Duodenal mucosa (tissue), 2 donors: Measurements from ENCODE around the gene HERC3.
A peak's percentile ranks its signal among the peaks of the same experiment; 100 is the strongest.

Source experiments
- H3K27ac ChIP-seq: one replicate; pipeline ENCODE4 v1.7.0; 2013; ENCODE audit warnings: low read depth, low read length
- H3K27me3 ChIP-seq, 2 donors: one replicate each; pipeline ENCODE4 v1.7.0; 2013; ENCODE audit warnings: low read length in 2 of 2, control low read depth in 1 of 2; ENCODE audit not compliant: insufficient read depth in 2 of 2, control insufficient read depth in 1 of 2
- H3K36me3 ChIP-seq, 2 donors: one replicate each; pipeline ENCODE4 v1.7.0; 2013; ENCODE audit warnings: low read length in 2 of 2, control low read depth in 1 of 2; ENCODE audit not compliant: insufficient read depth in 2 of 2, control insufficient read depth in 1 of 2
- H3K4me1 ChIP-seq, 2 donors: one replicate each; pipeline ENCODE4 v1.7.0; 2013; ENCODE audit warnings: low read length in 2 of 2, control low read depth in 1 of 2; ENCODE audit not compliant: insufficient read depth in 2 of 2, control insufficient read depth in 1 of 2
- H3K4me3 ChIP-seq, 2 donors: one replicate each; pipeline ENCODE4 v1.7.0; 2013; ENCODE audit warnings: low read length in 2 of 2, low read depth in 1 of 2
- H3K9ac ChIP-seq, 2 donors: one replicate each; pipeline ENCODE4 v1.7.0; 2013; ENCODE audit warnings: low read length in 2 of 2, low read depth in 1 of 2
- H3K9me3 ChIP-seq, 2 donors: one replicate each; pipeline ENCODE4 v1.7.0; 2013; ENCODE audit warnings: low read length in 2 of 2, control low read depth in 1 of 2; ENCODE audit not compliant: control insufficient read depth in 1 of 2

Gene HERC3

DNA sequence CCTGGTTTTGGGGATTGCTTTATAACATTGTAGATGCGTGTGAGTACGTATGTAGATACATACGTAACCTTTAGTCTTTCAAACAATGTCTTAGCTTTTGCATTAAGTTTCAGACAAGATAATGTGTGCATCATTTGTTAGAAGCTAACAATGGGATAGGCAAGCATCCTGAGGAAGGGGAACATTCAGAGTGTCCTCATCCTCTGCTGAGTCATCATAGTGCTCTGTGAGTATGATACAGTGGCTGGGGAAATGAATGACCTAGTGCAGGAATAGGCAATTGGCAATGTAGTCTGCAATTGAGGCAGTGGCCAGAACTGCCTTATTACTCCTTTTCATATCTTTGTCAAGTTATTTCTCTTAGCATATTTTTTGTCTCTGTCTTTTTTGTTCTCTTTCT is 98.1 kb downstream of the HERC3 start:
- H3K9ac ChIP-seq = no peak overlapping the region
- H3K4me1 ChIP-seq = peaks cover 2% of the 10 kb centered on the region in 2 donors
- no peak overlapping the region for H3K4me3 ChIP-seq
- H3K9me3 ChIP-seq = no peaks in the 10 kb centered on the region
- H3K36me3 ChIP-seq = peaks cover 12 to 39% of the 10 kb centered on the region in 2 donors
- no peaks in the 10 kb centered on the region for H3K27me3 ChIP-seq
- H3K27ac ChIP-seq = no peak overlapping the region

DNA sequence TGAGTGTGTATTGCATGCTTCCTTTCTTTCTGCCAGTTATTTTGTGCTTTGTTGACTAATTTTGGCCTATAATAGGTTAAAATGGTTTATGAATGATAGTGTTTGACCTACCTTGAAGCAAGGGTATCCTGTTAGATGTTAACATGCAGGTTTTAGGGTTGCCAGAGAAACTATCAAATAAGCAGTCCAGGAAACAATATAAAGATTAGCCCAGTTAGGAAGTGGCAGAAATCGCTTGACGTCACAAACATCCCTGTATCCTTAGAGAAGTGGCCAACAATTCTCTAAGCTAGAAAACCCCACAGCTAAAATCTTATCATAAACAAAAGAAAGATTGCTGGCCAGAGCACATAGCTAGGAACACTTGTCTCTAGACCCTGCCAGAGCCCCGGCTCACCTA is 101.5 kb downstream of the HERC3 start:
- Histone ChIP-seq H3K27ac (no peak overlapping the region), H3K4me1 (peaks cover 2 to 6% of the 10 kb centered on the region in 2 donors), H3K36me3 (peaks cover 7 to 23% of the 10 kb centered on the region in 2 donors), H3K9ac (no peak overlapping the region), H3K27me3 (no peaks in the 10 kb centered on the region), H3K9me3 (no peaks in the 10 kb centered on the region), H3K4me3 (no peak overlapping the region)

DNA sequence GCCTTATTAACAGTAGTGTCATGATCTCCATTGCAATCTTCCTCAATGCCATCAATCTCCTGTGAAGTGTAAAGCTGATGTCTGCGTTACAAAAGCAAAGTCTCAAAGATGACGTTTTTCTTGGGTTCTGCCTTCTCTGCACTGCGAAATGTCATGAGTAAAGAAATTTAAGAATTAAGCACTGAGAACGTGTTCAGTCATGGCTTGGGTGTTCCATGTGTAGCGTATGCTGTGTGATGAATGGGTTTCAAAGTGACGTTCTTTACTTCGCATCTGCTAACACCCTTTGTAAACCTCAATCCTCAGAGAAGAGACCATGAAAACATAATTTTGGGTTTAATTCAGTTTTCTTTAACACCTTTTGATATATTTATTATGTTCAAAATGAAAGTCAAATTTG is 104.3 kb downstream of the HERC3 start:
- H3K9ac ChIP-seq = peak overlapping the region in 1 of 2 donors; percentile 69
- H3K4me1 ChIP-seq = peaks cover 2 to 6% of the 10 kb centered on the region in 2 donors
- peaks cover 0 to 9% of the 10 kb centered on the region in 2 donors for H3K36me3 ChIP-seq
- no peaks in the 10 kb centered on the region for H3K9me3 ChIP-seq
- H3K27me3 ChIP-seq = no peaks in the 10 kb centered on the region
- no peak overlapping the region for H3K27ac ChIP-seq
- peak overlapping the region in 1 of 2 donors; percentile 77 for H3K4me3 ChIP-seq

DNA sequence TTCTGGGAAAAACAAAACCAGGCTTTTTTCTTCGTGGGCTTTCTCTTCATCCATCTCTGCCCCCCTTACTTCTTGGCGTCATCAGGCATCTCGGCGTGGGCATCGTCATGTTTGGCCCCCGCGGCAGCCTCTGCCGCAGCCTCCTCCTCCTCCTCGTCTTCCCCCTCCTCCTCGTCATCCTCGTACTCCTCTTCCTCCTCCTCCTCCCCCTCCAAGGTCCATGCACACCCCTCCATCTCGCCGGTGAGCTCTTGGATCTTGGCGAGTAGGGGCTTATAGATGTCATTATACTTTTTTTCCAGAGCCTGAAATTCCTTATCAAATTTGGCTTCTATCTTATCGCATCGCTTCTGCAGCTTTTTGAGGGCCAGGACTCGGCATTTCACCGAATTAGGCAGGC is 104.9 kb downstream of the HERC3 start:
- Histone ChIP-seq H3K9ac (peak overlapping the region; percentile 54 to 69), H3K9me3 (no peaks in the 10 kb centered on the region), H3K27me3 (no peaks in the 10 kb centered on the region), H3K27ac (no peak overlapping the region), H3K36me3 (peaks cover 1 to 9% of the 10 kb centered on the region in 2 donors), H3K4me1 (peaks cover 2 to 4% of the 10 kb centered on the region in 2 donors), H3K4me3 (peak overlapping the region; percentile 72 to 77)

DNA sequence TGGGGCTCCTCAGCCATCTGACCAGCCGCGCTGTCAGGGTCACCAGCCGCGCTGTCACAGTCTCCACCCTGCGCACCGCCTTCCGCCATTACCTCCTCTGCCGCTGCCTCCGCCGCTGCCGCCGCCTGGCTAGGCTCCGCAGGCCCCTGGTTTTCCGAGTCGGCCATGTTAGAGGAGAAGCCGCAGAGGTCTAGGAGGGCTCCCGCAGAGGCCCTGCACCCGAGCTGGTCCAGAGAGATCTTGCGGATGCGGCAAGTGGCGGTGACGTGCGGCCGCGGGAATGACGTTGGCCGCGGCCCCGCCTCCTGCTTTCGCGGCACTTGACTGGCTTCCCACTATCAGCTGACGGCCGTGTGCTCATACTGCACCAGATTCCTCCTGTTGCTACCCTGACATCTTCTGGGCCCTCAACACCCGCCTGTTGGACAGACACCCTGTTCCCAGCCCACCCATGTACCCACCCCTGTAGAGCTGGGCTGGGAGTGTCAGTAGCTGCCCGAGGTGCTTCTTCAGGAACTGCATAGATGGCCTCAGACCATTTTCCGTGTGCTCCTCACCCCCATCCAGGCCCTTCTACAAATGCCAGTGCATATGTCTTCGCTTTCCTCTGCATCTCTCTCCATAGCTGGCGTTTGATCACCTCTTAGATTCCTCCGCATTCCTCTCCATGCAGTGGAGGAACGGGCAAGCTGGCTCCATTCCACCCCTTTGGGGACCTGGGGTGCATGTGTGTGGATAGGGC is 105.5 kb downstream of the HERC3 start, which contains the start of gene NAP1L5:
Gene NAP1L5 (minus strand): TSS at position 242 of the 742 bp plus-strand sequence. CDS start 75 bp downstream, at position 167.
- Histone ChIP-seq H3K9me3 (no peaks in the 10 kb centered on the region), H3K27ac (no peak within 1 kb of the TSS), H3K4me3 (peak within 1 kb of the TSS; percentile 72 to 77), H3K4me1 (peaks cover 2 to 4% of the 10 kb centered on the region in 2 donors), H3K27me3 (no peaks in the 10 kb centered on the region), H3K36me3 (peaks cover 4 to 5% of the 10 kb centered on the region in 2 donors), H3K9ac (peak within 1 kb of the TSS; percentile 54 to 69)

DNA sequence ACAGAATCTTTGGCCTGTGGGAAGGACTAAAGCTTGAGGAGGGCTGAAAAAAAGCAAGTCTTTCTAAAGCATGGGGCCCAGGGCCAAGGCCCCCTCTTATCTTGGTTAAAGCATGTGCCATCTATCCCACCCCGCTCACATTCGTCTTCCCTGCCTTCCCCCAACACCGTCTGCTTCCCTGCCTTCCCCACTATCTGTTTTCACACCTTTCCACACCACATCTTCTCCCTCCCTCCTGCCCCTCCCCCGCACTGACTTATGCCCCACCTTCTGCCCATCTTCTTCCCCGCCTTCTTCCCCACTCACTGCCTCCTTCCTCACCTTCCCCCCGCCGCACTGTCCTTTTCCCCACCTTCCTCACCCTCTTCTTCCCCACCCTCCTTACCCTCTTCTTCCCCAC is 106.2 kb downstream of the HERC3 start:
- Histone ChIP-seq H3K9me3 (no peaks in the 10 kb centered on the region), H3K4me1 (peaks cover 2 to 4% of the 10 kb centered on the region in 2 donors), H3K4me3 (no peak overlapping the region), H3K36me3 (peaks cover 4 to 5% of the 10 kb centered on the region in 2 donors), H3K9ac (no peak overlapping the region), H3K27ac (no peak overlapping the region), H3K27me3 (no peaks in the 10 kb centered on the region)

DNA sequence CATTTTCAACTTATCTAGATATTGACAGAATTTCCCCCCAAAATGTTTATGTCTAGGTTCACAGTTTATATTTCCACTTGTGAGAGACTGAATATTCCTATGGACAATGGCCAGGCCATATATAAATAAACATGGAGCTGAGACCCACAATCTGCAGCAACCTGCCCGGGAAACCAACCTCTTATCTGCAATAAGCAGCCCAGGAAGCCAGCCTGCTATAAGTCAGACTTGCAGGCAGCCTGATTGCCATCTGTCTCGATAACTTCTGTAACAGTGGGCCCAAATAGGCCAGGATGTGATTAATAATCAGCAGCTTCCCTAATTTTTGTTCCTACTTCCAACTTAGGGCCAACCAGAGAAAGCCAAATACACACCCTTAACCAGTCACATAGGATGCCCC is 110.5 kb downstream of the HERC3 start:
- no peak overlapping the region for H3K9ac ChIP-seq
- H3K4me3 ChIP-seq = no peak overlapping the region
- no peaks in the 10 kb centered on the region for H3K9me3 ChIP-seq
- H3K4me1 ChIP-seq = no peaks in the 10 kb centered on the region
- H3K27ac ChIP-seq = no peak overlapping the region
- no peaks in the 10 kb centered on the region for H3K27me3 ChIP-seq
- peaks cover 9 to 32% of the 10 kb centered on the region in 2 donors for H3K36me3 ChIP-seq

DNA sequence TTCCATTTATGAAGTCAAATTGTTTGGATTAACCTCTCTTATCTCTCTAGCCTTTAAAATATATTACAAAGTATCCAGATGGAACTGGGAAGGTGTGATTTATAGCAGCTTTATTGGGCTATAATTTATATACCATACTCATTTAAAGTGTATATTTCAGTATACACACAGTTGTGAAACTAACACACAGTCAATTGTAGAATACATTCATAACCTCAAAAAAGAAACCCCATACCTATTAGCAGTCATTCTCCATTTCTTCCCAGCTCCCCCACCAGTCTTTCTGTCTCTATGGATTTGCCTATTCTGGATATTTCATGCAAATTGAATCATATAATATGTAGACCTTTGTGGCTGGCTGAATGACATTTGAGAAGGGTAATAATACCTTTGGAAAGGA is 112.9 kb downstream of the HERC3 start:
- Histone ChIP-seq H3K4me3 (no peak overlapping the region), H3K27ac (no peak overlapping the region), H3K4me1 (no peaks in the 10 kb centered on the region), H3K9ac (no peak overlapping the region), H3K27me3 (no peaks in the 10 kb centered on the region), H3K36me3 (peaks cover 9 to 32% of the 10 kb centered on the region in 2 donors), H3K9me3 (no peaks in the 10 kb centered on the region)

DNA sequence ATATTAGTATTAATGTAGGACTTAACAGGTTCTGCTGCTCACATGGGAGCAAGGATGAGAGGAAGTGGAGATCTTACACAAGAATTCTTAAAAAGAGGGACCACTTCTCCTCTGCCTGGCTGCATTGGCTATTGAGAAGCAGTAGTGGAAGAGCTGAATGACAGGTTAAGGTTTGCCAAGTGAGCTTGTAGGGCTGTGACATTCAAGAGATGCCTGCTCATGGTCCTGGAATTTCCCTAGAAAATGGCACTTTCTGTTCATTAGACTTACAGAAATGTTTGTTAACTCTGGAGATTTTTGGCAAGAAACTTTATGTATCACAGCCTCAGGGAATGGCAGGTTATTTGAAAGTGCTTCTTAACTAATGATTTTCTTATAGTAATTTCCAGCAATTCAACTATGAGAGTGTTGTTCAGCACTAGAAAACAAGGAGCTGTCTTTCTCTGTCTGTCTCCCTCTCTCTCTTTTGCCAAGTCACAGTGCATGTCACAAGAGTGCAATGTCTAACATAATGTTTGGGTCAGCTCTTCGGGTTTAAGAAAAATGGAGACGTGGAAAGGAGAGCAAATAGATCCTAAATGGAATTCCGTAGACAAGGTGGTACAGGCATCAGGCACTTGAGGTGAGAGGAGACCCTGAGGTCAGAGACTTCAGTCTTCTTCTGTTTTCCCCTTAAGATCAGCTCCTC is 113.7 kb downstream of the HERC3 start:
- Histone ChIP-seq H3K4me1 (no peaks in the 10 kb centered on the region), H3K9me3 (no peaks in the 10 kb centered on the region), H3K4me3 (no peak overlapping the region), H3K27ac (no peak overlapping the region), H3K9ac (no peak overlapping the region), H3K27me3 (no peaks in the 10 kb centered on the region), H3K36me3 (peaks cover 9 to 38% of the 10 kb centered on the region in 2 donors)

DNA sequence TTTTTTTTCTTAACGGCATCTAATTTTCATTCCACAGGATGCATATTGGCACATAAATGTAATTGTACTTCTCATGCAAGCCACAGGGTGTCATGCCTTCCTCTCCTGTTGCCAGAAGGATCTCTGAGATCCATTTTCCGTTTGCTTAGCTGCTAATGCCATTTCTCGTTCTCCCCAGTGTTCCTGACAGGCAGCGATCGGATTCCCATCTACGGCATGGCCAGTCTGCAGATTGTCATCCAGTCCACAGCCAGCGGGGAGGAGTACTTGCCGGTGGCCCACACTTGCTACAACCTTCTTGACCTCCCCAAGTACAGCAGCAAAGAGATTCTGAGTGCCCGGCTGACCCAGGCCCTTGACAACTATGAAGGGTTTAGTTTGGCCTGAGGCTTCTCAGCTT is 114.3 kb downstream of the HERC3 start:
- no peaks in the 10 kb centered on the region for H3K27me3 ChIP-seq
- no peaks in the 10 kb centered on the region for H3K9me3 ChIP-seq
- no peak overlapping the region for H3K9ac ChIP-seq
- no peak overlapping the region for H3K4me3 ChIP-seq
- H3K4me1 ChIP-seq = no peaks in the 10 kb centered on the region
- H3K36me3 ChIP-seq = peaks cover 9 to 39% of the 10 kb centered on the region in 2 donors
- H3K27ac ChIP-seq = no peak overlapping the region
